Glutamatergic neuron (in vitro differentiated cells): Measurements from ENCODE around the gene PRKCE. TPM values are rescaled to one million over a fixed set of nuclear protein-coding genes. Genes with fewer than 3 reads are reported as not detected.
A peak's percentile ranks its signal among the peaks of the same experiment; 100 is the strongest.

Experiments used
- DNase-seq: peaks from one replicate; pipeline ENCODE4 v3.0.0; 2022
- H3K27ac Mint-ChIP-seq: one replicate; pipeline ENCODE4 v1.8.0; 2020; ENCODE audit warnings: mild to moderate bottlenecking, mixed read lengths, inconsistent platforms; ENCODE audit not compliant: unreplicated experiment
- H3K27me3 Mint-ChIP-seq: one replicate; pipeline ENCODE4 v1.8.0; 2020; ENCODE audit warnings: mild to moderate bottlenecking, moderate library complexity, mixed read lengths, inconsistent platforms; ENCODE audit not compliant: unreplicated experiment
- H3K36me3 Mint-ChIP-seq: one replicate; pipeline ENCODE4 v1.8.0; 2020; ENCODE audit warnings: mild to moderate bottlenecking, mixed read lengths, inconsistent platforms; ENCODE audit not compliant: unreplicated experiment
- H3K4me1 Mint-ChIP-seq: one replicate; pipeline ENCODE4 v1.8.0; 2020; ENCODE audit warnings: mild to moderate bottlenecking, low read depth, mixed read lengths, inconsistent platforms; ENCODE audit not compliant: unreplicated experiment
- H3K4me3 Mint-ChIP-seq: one replicate; pipeline ENCODE4 v1.8.0; 2020; ENCODE audit warnings: mild to moderate bottlenecking, mixed read lengths, inconsistent platforms; ENCODE audit not compliant: unreplicated experiment
- H3K9me3 Mint-ChIP-seq: one replicate; pipeline ENCODE4 v1.8.0; 2020; ENCODE audit warnings: mild to moderate bottlenecking, moderate library complexity, mixed read lengths, inconsistent platforms; ENCODE audit not compliant: unreplicated experiment
- total RNA-seq: library from RNA; stranded (reverse); fragmentation: NEBNext Ultra II Directional; extraction: Animal tissue kit (Norgen Biotek cat#: 25700); gene quantifications from one replicate; pipeline ENCODE4 v1.2.1, GENCODE V29; 2021; ENCODE audit not compliant: unreplicated experiment
- TF ChIP-seq, protein P1 (sequence below): fragments of 200-600 bp; sonication (generic); IDR thresholded peaks from one replicate; pipeline ENCODE4 v1.5.0; 2021; ENCODE audit not compliant: partially characterized antibody, unreplicated experiment

Gene PRKCE
- total RNA-seq, 1 donor from 2014 or later, result 74.8 TPM

DNA sequence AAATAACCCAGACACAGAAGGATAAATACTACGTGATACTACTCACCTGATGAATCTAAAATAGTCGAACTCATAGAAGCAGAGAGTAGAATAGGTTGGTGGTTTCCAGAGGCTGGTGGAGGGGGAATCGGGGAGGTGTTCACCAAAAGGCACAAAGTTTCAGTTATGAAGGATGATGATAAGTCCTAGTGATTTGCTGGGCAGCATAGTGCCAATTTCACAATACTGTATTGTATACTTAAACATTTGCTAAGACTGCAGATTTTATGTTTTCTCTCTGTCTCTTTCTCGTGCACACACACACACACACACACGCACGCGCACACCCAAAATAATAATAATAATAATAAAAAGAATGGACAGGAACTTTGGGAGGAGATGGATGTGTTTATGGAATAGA is 425.4 kb downstream of the PRKCE start:
- no peak for DNase-seq
- H3K4me1 Mint-ChIP-seq, result peaks cover 2% of the 10 kb centered on the region
- no peak overlapping the region for H3K4me3 Mint-ChIP-seq
- TF ChIP-seq, protein P1, sequence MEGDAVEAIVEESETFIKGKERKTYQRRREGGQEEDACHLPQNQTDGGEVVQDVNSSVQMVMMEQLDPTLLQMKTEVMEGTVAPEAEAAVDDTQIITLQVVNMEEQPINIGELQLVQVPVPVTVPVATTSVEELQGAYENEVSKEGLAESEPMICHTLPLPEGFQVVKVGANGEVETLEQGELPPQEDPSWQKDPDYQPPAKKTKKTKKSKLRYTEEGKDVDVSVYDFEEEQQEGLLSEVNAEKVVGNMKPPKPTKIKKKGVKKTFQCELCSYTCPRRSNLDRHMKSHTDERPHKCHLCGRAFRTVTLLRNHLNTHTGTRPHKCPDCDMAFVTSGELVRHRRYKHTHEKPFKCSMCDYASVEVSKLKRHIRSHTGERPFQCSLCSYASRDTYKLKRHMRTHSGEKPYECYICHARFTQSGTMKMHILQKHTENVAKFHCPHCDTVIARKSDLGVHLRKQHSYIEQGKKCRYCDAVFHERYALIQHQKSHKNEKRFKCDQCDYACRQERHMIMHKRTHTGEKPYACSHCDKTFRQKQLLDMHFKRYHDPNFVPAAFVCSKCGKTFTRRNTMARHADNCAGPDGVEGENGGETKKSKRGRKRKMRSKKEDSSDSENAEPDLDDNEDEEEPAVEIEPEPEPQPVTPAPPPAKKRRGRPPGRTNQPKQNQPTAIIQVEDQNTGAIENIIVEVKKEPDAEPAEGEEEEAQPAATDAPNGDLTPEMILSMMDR, result no peak
- H3K9me3 Mint-ChIP-seq, result no peaks in the 10 kb centered on the region
- no peaks in the 10 kb centered on the region for H3K27me3 Mint-ChIP-seq
- no peak overlapping the region for H3K27ac Mint-ChIP-seq
- no peaks in the 10 kb centered on the region for H3K36me3 Mint-ChIP-seq

DNA sequence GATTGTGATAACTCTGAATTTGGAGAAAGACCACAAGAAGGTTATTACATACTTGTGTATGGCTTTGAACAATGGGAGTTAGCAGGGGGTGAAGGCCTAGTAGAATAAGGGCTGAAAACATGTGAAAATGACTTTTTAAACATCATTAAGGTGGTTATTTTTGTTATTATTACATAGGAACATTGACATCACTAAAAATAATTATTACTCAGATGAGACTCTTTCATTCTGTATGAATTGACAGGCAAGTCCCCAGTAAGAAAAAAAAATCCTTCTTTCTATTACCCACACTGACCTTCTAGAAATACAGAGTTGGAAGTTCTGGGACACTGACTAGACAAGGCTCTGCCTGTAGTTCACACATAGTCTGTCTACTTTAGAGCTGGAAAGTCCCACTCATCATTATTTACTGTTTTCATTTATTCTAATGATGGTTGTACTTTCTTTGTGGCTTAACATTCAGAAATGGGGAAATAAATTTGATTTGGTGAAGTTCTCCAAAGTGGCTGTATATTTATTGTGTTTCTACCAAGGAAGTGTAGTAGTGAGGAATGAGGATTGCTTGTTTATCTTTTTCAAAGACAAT is 426.1 kb downstream of the PRKCE start:
- Mint-ChIP-seq H3K27ac (no peak overlapping the region), H3K4me3 (no peak overlapping the region), H3K9me3 (no peaks in the 10 kb centered on the region), H3K36me3 (no peaks in the 10 kb centered on the region), H3K4me1 (peaks cover 8% of the 10 kb centered on the region), H3K27me3 (no peaks in the 10 kb centered on the region)
- DNase-seq, result no peak
- TF ChIP-seq, protein P1, result no peak

DNA sequence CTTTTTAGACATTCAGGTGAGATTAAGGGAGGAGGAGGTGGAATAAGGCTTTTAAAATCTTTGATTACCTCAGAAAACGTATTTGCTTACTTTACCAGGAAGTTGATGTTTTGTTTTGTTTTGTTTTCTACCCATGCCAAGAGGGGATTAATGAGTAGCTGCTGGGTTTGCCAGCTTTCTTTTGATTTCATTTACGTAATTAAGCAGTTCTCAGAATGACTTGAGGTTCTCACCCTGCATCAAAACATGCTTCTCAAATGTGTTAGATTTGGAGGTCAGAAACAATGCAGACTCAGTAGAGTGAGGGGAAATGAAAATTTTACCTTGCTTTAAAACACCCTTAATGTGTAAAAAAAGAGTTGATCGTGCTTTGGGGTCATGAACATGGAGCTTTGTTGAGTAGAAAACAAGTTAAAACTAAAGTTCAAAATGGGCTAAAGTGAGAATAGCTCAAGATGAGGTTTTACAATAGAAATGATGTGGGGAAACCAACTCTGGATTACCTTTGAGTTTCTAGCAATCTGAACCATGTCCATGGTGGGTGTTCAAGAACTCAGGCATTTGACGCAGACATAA is 428.6 kb downstream of the PRKCE start:
- H3K27ac Mint-ChIP-seq, result no peak overlapping the region
- H3K9me3 Mint-ChIP-seq, result no peaks in the 10 kb centered on the region
- no peak overlapping the region for H3K4me3 Mint-ChIP-seq
- H3K36me3 Mint-ChIP-seq, result no peaks in the 10 kb centered on the region
- H3K4me1 Mint-ChIP-seq, result peaks cover 6% of the 10 kb centered on the region
- no peak for DNase-seq
- no peaks in the 10 kb centered on the region for H3K27me3 Mint-ChIP-seq
- TF ChIP-seq, protein P1, result no peak

DNA sequence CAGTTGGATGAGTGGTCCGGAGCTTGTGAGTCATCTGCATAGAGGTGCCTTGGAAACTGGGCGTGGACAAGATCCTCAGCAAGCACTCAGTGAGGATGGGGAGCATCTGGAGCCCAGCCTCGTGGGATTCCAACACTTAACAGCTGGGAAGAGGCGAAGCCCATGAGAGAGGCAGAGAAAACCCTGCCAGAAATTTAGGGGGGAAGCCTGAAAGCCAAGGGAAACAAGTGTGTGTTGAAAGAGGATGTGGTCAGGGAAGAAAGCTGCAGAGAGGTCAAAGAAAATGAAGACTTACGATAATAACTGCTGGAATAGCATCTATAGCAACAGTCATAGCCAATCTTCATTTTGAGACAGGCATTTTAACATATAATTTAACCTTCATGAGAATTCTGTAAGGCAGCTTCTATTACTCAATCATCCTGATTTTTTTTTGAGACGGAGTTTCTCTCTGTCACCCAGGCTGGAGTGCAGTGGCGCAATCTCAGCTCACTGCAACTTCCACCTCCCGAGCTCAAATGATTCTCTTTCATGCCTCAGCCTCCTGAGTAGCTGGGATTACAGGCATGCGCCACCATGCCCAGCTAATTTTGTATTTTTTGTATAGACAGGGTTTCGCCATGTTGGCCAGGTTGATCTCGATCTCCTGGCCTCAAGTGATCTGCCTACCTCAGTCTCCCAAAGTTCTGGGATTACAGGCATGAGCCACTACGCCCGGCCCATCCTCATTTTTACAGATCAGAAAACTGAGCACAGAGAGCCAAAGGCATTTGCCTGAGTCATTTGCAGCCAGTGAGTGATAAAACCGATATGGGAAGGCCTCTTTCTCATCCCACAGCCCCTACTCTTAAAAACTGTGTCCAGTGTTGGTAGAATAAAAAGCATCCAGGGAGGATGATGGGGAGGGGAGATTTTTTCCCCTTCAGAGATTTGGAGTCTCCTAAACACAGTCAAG is 431.3 kb downstream of the PRKCE start:
- Mint-ChIP-seq H3K9me3 (no peaks in the 10 kb centered on the region), H3K4me1 (peaks cover 6% of the 10 kb centered on the region), H3K27ac (no peak overlapping the region), H3K36me3 (peaks cover 4% of the 10 kb centered on the region), H3K27me3 (peaks cover 2% of the 10 kb centered on the region), H3K4me3 (no peak overlapping the region)
- TF ChIP-seq, protein P1, result no peak
- peak; percentile 37 for DNase-seq
